Hematopoietic multipotent progenitor cell treated with erythropoietin and hydrocortisone succinate and interleukin-3 and kit ligand, for 8 days (in vitro differentiated cells): ENCODE results near the gene TMTC2.

Experiments
- DNase-seq: peaks from one replicate; pipeline ENCODE4 v3.0.0-alpha.2; 2015

The TMTC2 gene

DNA sequence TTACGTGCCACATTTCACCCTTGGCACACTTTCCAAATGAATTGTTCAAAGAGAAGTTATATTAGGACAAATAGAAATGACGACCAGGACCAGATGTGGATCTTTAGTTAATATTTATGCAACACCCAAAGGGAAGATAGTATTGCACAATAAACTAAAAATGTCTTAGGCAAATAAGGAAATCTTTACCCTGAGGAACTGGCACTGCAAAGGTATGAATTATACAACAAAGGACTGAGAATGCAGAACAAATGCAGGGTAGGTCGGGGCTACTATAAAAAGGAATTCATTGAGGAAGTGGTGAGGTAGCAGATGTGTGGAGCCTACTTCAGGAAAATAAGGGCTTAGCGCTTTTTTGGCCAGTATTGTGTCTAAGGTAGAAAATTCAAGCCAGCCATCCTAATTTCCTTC is 3.9 kb upstream of the TMTC2 start:
- DNase-seq: no peak

DNA sequence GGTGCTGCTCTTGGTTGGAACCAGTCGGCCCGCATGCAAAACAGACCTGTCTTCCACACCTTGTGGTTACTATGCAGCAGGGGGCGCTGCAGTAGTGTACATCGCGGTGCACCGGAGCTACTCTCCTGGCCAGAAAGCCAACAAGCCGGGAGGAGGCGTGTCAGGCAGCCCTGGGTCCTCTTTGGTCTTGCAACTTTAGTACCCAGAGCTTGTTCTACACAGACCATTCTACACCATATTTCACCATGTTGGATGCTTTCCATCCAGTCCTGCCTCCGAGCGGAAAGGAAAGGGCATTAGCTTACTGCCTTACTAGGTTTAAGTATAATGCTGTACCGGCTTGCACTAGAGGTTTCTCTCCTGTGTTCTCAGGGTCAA is 927 bp upstream of the TMTC2 start:
- DNase-seq: peak; percentile 86

- DNase-seq: no peak
Observed at GRCh38 chr12:82687021-82688011, 610 bp downstream of the TMTC2 start.

DNA sequence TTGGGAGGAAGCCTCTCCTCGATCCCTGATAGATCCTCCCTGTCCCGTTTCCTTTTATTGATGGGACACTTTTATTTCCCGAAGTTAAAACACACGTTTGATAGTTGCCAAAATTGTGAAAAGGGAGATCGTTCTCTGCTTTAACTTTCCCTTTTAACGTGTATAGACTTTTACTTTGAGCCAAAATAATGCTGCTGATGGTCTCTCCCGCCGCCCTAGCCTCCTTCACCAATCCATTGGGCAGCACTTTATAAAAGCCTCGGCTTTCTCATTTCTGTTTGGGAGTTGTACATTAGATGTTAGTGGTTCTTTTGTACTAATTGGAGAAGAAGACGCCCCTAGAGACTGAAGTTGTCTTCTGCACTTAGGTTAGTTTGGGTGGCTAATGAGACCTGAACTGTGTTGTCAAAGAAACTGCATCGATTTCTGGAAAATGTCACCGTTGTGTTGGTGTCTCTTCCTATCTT is 1.4 kb downstream of the TMTC2 start:
- DNase-seq: peak; percentile 7

DNA sequence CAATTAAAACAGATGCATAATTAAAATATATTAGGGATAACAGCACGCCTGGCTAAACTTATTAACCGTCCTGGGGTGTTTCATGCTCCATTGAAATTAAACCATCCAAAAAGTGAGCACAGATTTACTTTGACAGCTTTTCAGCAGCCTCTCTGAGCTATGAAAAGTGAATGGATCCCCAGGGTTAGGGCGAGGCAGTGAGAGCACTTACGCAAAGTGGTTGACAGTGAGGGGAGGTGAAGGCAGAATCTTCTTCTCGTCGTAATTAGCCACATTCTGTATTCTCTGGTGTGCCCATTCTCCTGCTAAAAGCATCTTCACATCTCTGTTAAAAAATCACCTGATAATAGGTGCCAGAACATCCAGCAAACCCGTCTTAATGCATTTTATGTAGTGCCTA is 1.9 kb downstream of the TMTC2 start:
- DNase-seq: no peak

- no peak for DNase-seq
Observed at GRCh38 chr12:82690006-82690405, 3.3 kb downstream of the TMTC2 start.

- no peak for DNase-seq
Observed at GRCh38 chr12:82691513-82691912, 4.8 kb downstream of the TMTC2 start.

DNA sequence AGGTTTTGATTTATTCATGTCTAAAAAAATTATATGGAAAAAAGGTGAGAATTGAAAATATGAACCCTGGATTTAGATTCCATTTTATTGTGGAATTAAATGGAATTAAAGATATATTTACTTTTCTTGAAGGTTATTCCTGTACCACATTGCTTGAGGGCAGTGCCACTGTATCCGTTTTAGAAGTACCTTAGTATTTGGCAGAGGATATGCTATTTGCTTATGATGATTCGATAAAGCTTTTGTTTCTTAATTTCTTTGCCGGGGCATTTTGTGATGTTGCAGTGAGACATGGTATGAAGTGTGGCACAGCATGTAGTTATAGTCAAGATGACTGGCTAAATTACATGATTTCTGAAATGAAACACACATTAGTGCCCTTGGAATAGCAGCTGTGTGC is 7.6 kb downstream of the TMTC2 start:
- no peak for DNase-seq

- DNase-seq: no peak
Observed at GRCh38 chr12:82694970-82695369, 8.3 kb downstream of the TMTC2 start.

GRCh38 chr12:82695531-82695930 is 8.8 kb downstream of the TMTC2 start:
- DNase-seq: no peak

DNA sequence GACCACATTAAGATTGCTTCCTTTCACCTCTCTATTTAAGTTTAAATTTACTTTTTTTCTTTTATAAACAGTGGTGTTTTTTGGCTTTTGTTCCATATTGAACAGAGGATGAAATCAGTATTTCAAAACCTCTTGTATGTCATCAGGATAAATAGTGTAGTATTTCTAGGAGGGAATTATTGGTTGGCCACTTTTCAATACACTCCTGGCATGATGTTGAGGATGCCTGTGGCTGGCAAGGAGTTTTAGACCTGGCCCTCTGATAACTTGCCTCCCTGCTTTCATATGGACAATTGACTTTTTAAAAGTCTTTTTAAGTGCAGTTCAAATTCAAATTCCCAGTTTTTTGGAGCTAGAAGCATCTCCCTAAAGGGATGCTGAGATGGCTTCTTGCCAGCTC is 9.8 kb downstream of the TMTC2 start:
- no peak for DNase-seq

DNA sequence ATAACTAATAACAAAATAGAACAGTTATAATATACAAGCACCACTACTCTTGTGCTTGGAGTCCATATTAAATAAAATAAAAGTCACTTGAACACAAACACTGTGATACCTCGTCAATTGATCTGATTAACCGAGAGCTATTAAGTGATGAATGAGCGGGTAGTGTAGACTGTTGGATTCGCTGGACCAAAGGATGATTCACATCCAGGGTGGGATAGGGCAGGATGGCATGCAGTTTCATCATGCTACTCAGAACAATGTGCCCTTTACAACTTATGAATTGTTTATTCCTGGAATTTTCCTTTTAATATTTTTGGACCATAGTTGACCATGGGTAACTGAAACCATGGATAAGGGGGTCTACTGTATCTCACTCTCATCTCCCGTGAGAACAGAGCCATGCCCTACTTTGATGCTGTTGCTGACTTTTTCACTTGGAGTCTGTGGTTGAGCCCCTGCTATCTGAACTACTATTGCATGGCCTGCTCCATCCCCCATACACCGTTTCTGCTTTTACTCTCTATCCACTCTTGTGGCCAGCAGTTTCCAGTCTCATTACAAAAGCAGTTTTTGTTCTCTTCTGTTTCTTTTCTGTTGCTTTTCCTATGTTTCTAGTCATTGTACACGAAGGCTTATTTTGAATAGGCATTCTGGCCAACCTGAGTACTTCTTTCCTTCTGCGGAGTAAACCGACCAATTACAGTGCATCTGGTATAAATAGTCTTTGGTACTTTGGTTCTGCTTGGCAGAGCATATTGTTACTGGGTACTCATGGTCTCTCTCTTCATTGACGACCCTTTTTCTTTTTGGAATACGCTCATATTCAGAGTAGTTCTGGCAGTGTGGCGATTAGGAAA is 12.2 kb downstream of the TMTC2 start:
- no peak for DNase-seq

DNA sequence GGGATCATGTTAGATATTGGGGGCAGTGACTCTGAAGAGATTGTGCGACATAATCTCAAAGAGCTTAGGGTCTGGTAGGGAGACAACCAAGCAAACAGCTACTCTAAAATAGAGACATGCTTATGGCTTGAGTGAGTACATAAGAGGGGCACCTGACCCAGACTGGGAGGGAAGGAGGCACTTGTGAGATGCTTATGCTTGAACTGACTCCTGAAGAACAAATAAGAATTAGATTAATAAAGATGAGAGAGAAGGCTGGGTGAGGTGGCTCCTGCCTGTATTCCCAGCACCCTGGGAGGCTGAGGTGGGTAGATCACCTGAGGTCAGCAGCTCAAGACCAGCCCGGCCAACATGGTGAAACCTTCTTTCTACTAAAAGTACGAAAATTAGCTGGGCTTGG is 19.1 kb downstream of the TMTC2 start:
- DNase-seq: no peak

DNA sequence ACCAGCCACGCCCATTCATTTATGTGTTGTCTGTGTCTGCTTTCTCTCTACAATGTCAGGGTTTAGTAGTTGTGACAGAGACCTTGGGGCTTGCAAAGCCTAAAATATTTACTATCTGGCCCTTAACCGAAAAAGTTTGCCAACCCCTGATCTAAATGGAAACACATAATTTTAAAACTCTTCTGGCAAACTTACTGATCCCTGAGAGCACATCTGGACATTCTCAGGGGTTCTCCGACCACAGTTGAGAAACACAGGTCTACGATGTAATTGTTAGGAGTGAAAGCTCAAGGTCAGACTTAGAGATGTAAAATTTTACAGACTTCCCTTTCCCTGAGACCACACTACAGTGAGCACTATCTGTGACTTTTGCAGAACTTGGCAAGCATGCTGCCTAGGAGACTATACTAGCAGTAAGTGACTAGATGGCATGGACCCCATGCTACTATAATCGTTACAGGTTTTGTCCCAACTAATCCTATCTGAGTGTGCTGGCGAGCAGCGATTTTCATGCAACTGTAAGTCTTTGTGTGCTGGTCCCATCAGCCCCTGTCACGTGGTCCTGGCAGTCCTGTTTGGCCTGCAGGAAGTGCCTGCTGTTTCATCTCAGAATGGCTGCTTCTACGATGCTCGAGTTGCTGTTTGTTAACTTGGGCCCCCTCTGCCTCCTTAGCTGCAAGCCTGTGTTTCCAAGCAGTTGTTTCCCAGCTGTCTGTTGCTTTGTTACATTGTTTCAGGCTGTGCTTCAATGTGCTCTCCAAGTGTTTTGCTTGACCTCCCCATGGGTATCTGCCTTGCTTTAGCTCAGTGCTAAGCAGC is 21.6 kb downstream of the TMTC2 start:
- DNase-seq: no peak

DNA sequence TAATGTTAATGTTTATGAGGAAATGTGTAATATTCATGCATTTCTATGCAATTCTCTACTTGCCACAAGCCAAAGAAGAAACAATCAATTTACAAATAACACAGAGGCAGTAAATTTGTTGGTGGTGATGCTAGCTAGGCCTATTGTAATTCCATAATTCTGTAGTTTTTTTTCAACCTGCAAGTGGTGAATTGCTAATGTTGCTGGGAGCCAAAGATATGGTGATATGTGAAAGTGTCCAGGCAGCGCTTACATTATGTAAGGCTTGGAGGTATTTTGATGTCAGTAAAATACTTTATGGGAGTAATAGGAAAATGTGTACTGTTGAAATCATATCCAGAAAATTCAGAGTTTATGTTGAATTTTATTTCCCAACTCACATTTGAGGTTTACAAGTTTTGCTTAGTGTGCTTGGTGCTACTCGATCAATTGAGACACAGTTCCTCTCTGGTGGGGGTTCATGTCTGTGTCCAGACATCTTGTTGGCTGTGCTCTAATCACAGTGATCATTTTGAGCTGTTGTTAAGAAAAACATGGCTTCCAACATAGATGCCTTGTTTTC is 23.2 kb downstream of the TMTC2 start:
- DNase-seq: no peak

DNA sequence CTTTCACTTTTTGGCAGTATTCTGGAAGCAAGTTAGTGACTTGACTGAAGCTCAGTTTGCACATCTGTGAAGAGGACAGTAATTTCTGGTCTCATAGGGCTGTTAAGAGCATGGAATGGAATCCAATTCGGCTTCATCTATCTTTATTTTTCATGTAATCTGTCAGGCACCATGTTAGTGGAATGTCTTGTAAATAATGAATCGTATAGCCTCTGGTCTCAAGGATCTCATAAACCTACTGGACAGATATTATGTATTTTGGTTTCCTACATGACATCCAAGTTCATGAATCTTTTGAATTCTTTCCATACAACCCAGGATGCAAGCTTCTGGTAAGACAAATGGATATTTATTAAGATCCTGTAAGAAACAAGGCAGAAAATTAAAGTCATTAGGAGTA is 24.0 kb downstream of the TMTC2 start:
- no peak for DNase-seq

GRCh38 chr12:82714427-82714826 is 27.7 kb downstream of the TMTC2 start:
- no peak for DNase-seq

- DNase-seq: no peak
Observed at GRCh38 chr12:82721726-82722125, 35.0 kb downstream of the TMTC2 start.

DNA sequence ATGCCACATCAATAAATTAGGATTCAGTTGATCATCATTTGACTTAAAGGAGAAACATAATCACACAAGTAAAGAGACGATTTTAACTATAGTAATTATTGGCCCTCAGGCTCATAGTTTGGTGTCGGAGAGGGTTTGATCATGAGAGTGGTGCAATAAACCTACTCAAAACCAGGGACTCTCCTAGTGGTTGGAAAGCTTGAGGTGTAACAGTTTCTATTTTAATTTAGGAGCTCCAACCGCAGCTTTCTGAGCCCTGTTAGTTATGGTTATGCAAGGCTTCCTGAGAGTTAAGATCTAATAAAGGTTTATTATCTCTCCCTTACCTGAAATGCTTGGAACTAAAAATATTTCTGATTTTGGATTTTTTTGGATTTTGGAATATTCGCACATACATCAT is 36.4 kb downstream of the TMTC2 start:
- no peak for DNase-seq

- DNase-seq: no peak
Observed at GRCh38 chr12:82723891-82724290, 37.2 kb downstream of the TMTC2 start.

GRCh38 chr12:82725741-82726140 is 39.0 kb downstream of the TMTC2 start:
- DNase-seq: no peak

DNA sequence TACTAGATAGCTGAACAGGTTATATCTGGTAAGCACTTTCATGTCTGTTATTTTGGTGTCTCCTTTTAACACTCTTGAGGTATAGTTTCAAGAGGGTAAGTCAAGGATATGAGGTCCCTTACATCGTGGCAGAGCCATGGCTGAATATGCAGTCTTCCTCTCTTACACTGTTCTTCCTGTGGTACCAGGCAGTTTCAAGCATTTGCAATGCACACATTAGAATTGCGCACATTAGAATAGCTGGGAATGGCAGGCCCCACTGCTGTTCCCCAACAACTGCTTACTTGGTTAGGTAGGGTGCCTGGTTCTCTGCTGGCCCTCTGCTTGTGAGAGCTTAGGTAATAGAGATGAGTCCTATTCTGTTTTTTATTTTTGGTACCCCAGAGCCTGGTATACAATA is 41.2 kb downstream of the TMTC2 start:
- DNase-seq: no peak

GRCh38 chr12:82728710-82729109 is 42.0 kb downstream of the TMTC2 start:
- no peak for DNase-seq
